Fibroblast of mammary gland (primary cell): ENCODE results near the gene MCTS1.

Source experiments
- DNase-seq: peaks from one replicate; pipeline ENCODE4 v3.0.0-alpha.2; 2010; ENCODE audit warnings: low read depth
- H3K4me3 ChIP-seq: 2 replicates; pipeline ENCODE4 v1.5.1; 2011; ENCODE audit warnings: low read depth, mild to moderate bottlenecking, low read length, moderate library complexity; ENCODE audit not compliant: control insufficient read depth
- CTCF ChIP-seq: conservative IDR thresholded peaks from 2 replicates; pipeline ENCODE4 v1.5.1; 2011; ENCODE audit warnings: low read depth, low read length, inconsistent platforms; ENCODE audit not compliant: control insufficient read depth, insufficient read depth

The MCTS1 gene

DNA sequence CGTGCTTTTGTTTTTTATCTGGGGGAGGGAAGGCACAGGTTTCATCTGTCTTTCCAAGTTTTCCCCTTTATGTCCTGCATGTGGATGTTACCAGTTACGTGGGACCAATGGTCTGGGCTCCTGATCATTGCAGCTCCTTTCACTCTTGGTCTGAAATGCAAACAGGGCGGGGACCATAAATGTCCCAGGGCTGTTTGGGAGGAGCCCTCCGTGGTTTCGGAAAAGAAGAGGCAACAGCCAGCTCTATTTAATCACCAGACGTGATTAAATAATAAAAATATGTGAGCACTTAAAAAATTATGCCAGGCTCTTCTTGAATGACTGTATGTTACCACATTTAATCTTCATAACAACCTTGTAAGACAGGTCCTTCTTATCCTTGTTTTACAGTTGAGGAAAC, 56.7 kb downstream of the MCTS1 start:
- DNase-seq, result no peak
- no peak for TF ChIP-seq CTCF

More for the DNA sequence above, 56.7 kb downstream of the MCTS1 start:
- no peak overlapping the region for H3K4me3 ChIP-seq
